ENCODE data around the gene RAG2. TPM values are rescaled to one million over a fixed set of nuclear protein-coding genes. Genes with fewer than 3 reads are reported as not detected.

Gene RAG2
- total RNA-seq, 1 experiment from 2014 or later = 0.10 TPM

DNA sequence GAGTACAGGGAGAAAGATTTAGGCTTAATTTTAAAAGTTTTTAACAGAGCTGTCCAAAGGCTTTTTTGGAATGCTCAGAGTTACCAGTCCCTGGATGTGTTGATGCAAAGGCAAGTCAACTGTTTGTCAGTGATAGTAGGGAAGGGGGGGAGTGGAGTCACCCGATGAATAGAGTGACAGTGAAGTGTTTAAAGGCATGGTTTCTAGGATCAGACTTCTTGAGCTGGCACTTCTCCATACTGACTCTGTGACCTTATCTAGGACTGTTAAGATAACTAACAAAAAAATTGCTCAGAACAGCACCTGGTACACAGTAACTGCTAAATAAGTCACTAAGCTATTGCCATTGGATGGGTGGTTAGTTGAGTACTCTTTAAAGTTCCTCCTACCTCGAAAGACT, 11.3 kb upstream of the RAG2 start:
- no peak overlapping the region for H3K27ac ChIP-seq (ENCODE audit: low read length)
- intact Hi-C loops (cut with micrococcal nuclease; ENCODE audit: unreplicated experiment) (no loop called here), in situ Hi-C loops (cut with HindIII; ENCODE audit: low pct_unique_long_range_greater_than_20kb, low sequenced_read_pairs) (no loop called here)
- no peak overlapping the region for H3K4me3 ChIP-seq (ENCODE audit: low read depth in 2 of 2, low read length in 2 of 2)
- ATAC-seq = no peak
- POLR2A ChIA-PET = no interaction called here
- H3K4me1 ChIP-seq (ENCODE audit: control insufficient read depth, insufficient read depth, low read length) = no peaks in the 10 kb centered on the region
- no peak for DNase-seq (ENCODE audit: low read depth, low spot score)
- no peaks in the 10 kb centered on the region for H3K9me3 ChIP-seq (ENCODE audit: control insufficient read depth, insufficient read depth, low read depth, low read length)
- CTCF ChIA-PET = no interaction called here
- TF ChIP-seq, protein P1, sequence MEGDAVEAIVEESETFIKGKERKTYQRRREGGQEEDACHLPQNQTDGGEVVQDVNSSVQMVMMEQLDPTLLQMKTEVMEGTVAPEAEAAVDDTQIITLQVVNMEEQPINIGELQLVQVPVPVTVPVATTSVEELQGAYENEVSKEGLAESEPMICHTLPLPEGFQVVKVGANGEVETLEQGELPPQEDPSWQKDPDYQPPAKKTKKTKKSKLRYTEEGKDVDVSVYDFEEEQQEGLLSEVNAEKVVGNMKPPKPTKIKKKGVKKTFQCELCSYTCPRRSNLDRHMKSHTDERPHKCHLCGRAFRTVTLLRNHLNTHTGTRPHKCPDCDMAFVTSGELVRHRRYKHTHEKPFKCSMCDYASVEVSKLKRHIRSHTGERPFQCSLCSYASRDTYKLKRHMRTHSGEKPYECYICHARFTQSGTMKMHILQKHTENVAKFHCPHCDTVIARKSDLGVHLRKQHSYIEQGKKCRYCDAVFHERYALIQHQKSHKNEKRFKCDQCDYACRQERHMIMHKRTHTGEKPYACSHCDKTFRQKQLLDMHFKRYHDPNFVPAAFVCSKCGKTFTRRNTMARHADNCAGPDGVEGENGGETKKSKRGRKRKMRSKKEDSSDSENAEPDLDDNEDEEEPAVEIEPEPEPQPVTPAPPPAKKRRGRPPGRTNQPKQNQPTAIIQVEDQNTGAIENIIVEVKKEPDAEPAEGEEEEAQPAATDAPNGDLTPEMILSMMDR (IDR thresholded peaks at IDR 0.05) = no peak
- TF ChIP-seq, protein P2, sequence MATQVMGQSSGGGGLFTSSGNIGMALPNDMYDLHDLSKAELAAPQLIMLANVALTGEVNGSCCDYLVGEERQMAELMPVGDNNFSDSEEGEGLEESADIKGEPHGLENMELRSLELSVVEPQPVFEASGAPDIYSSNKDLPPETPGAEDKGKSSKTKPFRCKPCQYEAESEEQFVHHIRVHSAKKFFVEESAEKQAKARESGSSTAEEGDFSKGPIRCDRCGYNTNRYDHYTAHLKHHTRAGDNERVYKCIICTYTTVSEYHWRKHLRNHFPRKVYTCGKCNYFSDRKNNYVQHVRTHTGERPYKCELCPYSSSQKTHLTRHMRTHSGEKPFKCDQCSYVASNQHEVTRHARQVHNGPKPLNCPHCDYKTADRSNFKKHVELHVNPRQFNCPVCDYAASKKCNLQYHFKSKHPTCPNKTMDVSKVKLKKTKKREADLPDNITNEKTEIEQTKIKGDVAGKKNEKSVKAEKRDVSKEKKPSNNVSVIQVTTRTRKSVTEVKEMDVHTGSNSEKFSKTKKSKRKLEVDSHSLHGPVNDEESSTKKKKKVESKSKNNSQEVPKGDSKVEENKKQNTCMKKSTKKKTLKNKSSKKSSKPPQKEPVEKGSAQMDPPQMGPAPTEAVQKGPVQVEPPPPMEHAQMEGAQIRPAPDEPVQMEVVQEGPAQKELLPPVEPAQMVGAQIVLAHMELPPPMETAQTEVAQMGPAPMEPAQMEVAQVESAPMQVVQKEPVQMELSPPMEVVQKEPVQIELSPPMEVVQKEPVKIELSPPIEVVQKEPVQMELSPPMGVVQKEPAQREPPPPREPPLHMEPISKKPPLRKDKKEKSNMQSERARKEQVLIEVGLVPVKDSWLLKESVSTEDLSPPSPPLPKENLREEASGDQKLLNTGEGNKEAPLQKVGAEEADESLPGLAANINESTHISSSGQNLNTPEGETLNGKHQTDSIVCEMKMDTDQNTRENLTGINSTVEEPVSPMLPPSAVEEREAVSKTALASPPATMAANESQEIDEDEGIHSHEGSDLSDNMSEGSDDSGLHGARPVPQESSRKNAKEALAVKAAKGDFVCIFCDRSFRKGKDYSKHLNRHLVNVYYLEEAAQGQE (IDR thresholded peaks at IDR 0.05; ENCODE audit: insufficient read depth in 1 of 2, low read depth in 2 of 2, low read length in 1 of 2) = no peak
- no peak for TF ChIP-seq POLR2AphosphoS5 (IDR thresholded peaks at IDR 0.05; ENCODE audit: low read depth, low read length)
- TF ChIP-seq TCF7L2 (IDR thresholded peaks at IDR 0.05; ENCODE audit: low read depth, low read length) = no peak
- TF ChIP-seq SIN3A (IDR thresholded peaks at IDR 0.05; ENCODE audit: borderline replicate concordance, insufficient read depth, low read depth, low read length) = no peak
- H3K27me3 ChIP-seq (ENCODE audit: control insufficient read depth, insufficient read depth, low read length) = no peaks in the 10 kb centered on the region
- no peaks in the 10 kb centered on the region for H3K36me3 ChIP-seq (ENCODE audit: control insufficient read depth, insufficient read depth, low read length)
- no TSS peak for BruUV-seq (replicated peaks)

DNA sequence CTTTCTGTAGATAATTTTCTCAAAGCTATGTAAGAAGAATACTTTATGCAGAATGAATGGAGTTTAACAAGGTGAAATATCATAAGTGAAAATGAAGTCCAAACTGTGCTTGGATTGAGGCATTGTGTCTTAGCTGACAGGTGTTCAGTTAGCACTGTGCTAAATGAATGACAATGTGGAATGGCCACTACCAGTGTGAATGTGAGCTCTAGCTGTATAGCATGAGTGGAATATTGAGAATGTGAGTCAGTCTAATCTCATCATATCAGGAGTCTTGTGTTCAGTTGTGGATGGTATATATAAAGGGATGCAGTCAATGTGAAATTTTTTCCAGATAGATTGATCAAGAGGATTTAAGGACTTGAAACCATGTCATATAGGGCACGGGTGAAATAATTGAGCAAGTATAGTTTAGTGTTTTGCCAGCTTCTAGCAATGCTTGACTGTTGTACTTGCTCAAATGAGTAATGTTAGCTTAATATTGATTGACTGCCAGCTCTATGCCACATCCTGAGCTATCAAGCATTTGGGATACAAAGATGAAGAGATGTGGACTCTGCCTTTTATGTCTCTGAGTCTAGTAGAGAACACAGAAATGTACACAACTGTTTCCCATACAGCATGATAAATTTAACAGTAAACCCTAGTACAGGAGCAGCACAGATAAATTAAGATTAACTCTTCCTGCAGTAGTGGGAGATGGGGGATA, 10.6 kb upstream of the RAG2 start:
- no peak for TF ChIP-seq TCF7L2 (IDR thresholded peaks at IDR 0.05; ENCODE audit: low read depth, low read length)
- TF ChIP-seq, protein P1 (IDR thresholded peaks at IDR 0.05) = no peak
- TF ChIP-seq POLR2AphosphoS5 (IDR thresholded peaks at IDR 0.05; ENCODE audit: low read depth, low read length) = no peak
- TF ChIP-seq, protein P2 (IDR thresholded peaks at IDR 0.05; ENCODE audit: insufficient read depth in 1 of 2, low read depth in 2 of 2, low read length in 1 of 2) = no peak
- no peak for TF ChIP-seq SIN3A (IDR thresholded peaks at IDR 0.05; ENCODE audit: borderline replicate concordance, insufficient read depth, low read depth, low read length)
- no peaks in the 10 kb centered on the region for H3K4me1 ChIP-seq (ENCODE audit: control insufficient read depth, insufficient read depth, low read length)
- intact Hi-C loops (cut with micrococcal nuclease; ENCODE audit: unreplicated experiment) (no loop called here), in situ Hi-C loops (cut with HindIII; ENCODE audit: low pct_unique_long_range_greater_than_20kb, low sequenced_read_pairs) (no loop called here)
- ATAC-seq (no peak), DNase-seq (ENCODE audit: low read depth, low spot score) (no peak)
- ChIA-PET POLR2A (no interaction called here), CTCF (no interaction called here)
- no TSS peak for BruUV-seq (replicated peaks)
- no peaks in the 10 kb centered on the region for H3K9me3 ChIP-seq (ENCODE audit: control insufficient read depth, insufficient read depth, low read depth, low read length)
- no peak overlapping the region for H3K27ac ChIP-seq (ENCODE audit: low read length)
- H3K27me3 ChIP-seq (ENCODE audit: control insufficient read depth, insufficient read depth, low read length) = no peaks in the 10 kb centered on the region
- no peaks in the 10 kb centered on the region for H3K36me3 ChIP-seq (ENCODE audit: control insufficient read depth, insufficient read depth, low read length)
- H3K4me3 ChIP-seq (ENCODE audit: low read depth in 2 of 2, low read length in 2 of 2) = no peak overlapping the region
